Astrocyte (in vitro differentiated cells and primary cell): ENCODE results near the gene MAP7. TPM values are rescaled to one million over a fixed set of nuclear protein-coding genes. Genes with fewer than 3 reads are reported as not detected.

ENCODE experiments used
- DNase-seq: peaks from one replicate; pipeline ENCODE4 v3.0.0-alpha.2; 2010; ENCODE audit warnings: low read depth
- FAIRE-seq: peaks from 2 replicates; lab custom pipeline; 2011; peaks lifted over from hg19 to GRCh38; lab: Jason Lieb, UNC
- H2AFZ ChIP-seq: 2 replicates; pipeline ENCODE4 v1.6.0; 2012; ENCODE audit warnings: low read depth, low read length, inconsistent platforms
- H3K27ac ChIP-seq: 2 replicates; pipeline ENCODE4 v1.5.1; 2011; ENCODE audit warnings: low read depth, low read length, inconsistent platforms
- H3K27me3 ChIP-seq: 2 replicates; pipeline ENCODE4 v1.6.0; 2011; ENCODE audit warnings: low read length, inconsistent platforms; ENCODE audit not compliant: insufficient read depth
- H3K36me3 ChIP-seq: 2 replicates; pipeline ENCODE4 v1.5.1; 2011; ENCODE audit warnings: low read length, inconsistent platforms; ENCODE audit not compliant: insufficient read depth
- H3K4me1 ChIP-seq: 2 replicates; pipeline ENCODE4 v1.5.1; 2011; ENCODE audit warnings: low read length, inconsistent platforms; ENCODE audit not compliant: insufficient read depth
- H3K4me2 ChIP-seq: 2 replicates; pipeline ENCODE4 v1.6.0; 2012; ENCODE audit warnings: low read length, inconsistent platforms
- H3K4me3 ChIP-seq: 2 replicates; pipeline ENCODE4 v1.5.1; 2011; ENCODE audit warnings: low read depth, mild to moderate bottlenecking, low read length, inconsistent platforms; ENCODE audit not compliant: insufficient read depth
- H3K79me2 ChIP-seq: 2 replicates; pipeline ENCODE4 v1.6.0; 2012; ENCODE audit warnings: mild to moderate bottlenecking, low read length, inconsistent platforms; ENCODE audit not compliant: insufficient read depth
- H3K9ac ChIP-seq: 2 replicates; pipeline ENCODE4 v1.6.0; 2012; ENCODE audit warnings: mild to moderate bottlenecking, low read length, inconsistent platforms
- H3K9me3 ChIP-seq: 2 replicates; pipeline ENCODE4 v1.5.1; 2012; ENCODE audit warnings: low read depth, mild to moderate bottlenecking, low read length, inconsistent platforms; ENCODE audit not compliant: insufficient read depth
- H4K20me1 ChIP-seq: 2 replicates; pipeline ENCODE4 v1.6.0; 2012; ENCODE audit warnings: low read length, inconsistent platforms; ENCODE audit not compliant: insufficient read depth
- H3K27ac Mint-ChIP-seq: one replicate; pipeline ENCODE4 v1.8.0; 2021; ENCODE audit warnings: mild to moderate bottlenecking, mixed read lengths; ENCODE audit not compliant: unreplicated experiment
- H3K27me3 Mint-ChIP-seq: one replicate; pipeline ENCODE4 v1.8.0; 2021; ENCODE audit warnings: low read depth, mixed read lengths; ENCODE audit not compliant: unreplicated experiment
- H3K36me3 Mint-ChIP-seq: one replicate; pipeline ENCODE4 v1.8.0; 2021; ENCODE audit warnings: low read depth, mixed read lengths; ENCODE audit not compliant: unreplicated experiment
- H3K4me1 Mint-ChIP-seq: one replicate; pipeline ENCODE4 v1.8.0; 2021; ENCODE audit warnings: low read depth, mixed read lengths; ENCODE audit not compliant: unreplicated experiment
- H3K4me3 Mint-ChIP-seq: one replicate; pipeline ENCODE4 v1.8.0; 2021; ENCODE audit warnings: mild to moderate bottlenecking, moderate library complexity, mixed read lengths; ENCODE audit not compliant: unreplicated experiment
- H3K9me3 Mint-ChIP-seq: one replicate; pipeline ENCODE4 v1.8.0; 2021; ENCODE audit warnings: mild to moderate bottlenecking, mixed read lengths; ENCODE audit not compliant: unreplicated experiment
- EZH2 ChIP-seq: IDR thresholded peaks from 2 replicates; pipeline ENCODE4 v1.6.1; 2012; ENCODE audit warnings: mild to moderate bottlenecking, low read length, inconsistent platforms; ENCODE audit not compliant: insufficient read depth
- total RNA-seq: library from RNA; stranded (reverse); gene quantifications from 2 replicates; pipeline ENCODE4 v1.2.1, GENCODE V29; 2021
- TF ChIP-seq, protein P1 (sequence below): IDR thresholded peaks from 2 replicates; pipeline ENCODE4 v1.5.1; 2011; ENCODE audit warnings: low read depth, mild to moderate bottlenecking, inconsistent platforms, low read length, moderate library complexity; ENCODE audit not compliant: insufficient read depth

MAP7 gene
- total RNA-seq, 1 donor from 2014 or later: 3.3 TPM

- FAIRE-seq: no peak
- no peak overlapping the region for H3K4me3 ChIP-seq
- no peaks in the 10 kb centered on the region for H3K4me1 ChIP-seq
- no peak overlapping the region for H3K27ac ChIP-seq
- DNase-seq: no peak
- H3K9me3 ChIP-seq: no peaks in the 10 kb centered on the region
- no peak overlapping the region for H3K9ac ChIP-seq
- TF ChIP-seq, protein P1, sequence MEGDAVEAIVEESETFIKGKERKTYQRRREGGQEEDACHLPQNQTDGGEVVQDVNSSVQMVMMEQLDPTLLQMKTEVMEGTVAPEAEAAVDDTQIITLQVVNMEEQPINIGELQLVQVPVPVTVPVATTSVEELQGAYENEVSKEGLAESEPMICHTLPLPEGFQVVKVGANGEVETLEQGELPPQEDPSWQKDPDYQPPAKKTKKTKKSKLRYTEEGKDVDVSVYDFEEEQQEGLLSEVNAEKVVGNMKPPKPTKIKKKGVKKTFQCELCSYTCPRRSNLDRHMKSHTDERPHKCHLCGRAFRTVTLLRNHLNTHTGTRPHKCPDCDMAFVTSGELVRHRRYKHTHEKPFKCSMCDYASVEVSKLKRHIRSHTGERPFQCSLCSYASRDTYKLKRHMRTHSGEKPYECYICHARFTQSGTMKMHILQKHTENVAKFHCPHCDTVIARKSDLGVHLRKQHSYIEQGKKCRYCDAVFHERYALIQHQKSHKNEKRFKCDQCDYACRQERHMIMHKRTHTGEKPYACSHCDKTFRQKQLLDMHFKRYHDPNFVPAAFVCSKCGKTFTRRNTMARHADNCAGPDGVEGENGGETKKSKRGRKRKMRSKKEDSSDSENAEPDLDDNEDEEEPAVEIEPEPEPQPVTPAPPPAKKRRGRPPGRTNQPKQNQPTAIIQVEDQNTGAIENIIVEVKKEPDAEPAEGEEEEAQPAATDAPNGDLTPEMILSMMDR: no peak
- TF ChIP-seq EZH2: no peak
- no peaks in the 10 kb centered on the region for H3K4me1 Mint-ChIP-seq
- H3K79me2 ChIP-seq: no peaks in the 10 kb centered on the region
- H3K9me3 Mint-ChIP-seq: no peaks in the 10 kb centered on the region
- no peaks in the 10 kb centered on the region for H3K36me3 Mint-ChIP-seq
- H3K4me2 ChIP-seq: no peak overlapping the region
- no peak overlapping the region for H3K4me3 Mint-ChIP-seq
- H3K27me3 Mint-ChIP-seq: peaks cover 2% of the 10 kb centered on the region
- H4K20me1 ChIP-seq: no peaks in the 10 kb centered on the region
- H3K36me3 ChIP-seq: no peaks in the 10 kb centered on the region
- H3K27me3 ChIP-seq: no peaks in the 10 kb centered on the region
- H2AFZ ChIP-seq: no peak overlapping the region
- no peak overlapping the region for H3K27ac Mint-ChIP-seq
These were observed 187.5 kb downstream of the MAP7 start for GRCh38 chr6:136362421-136363356.

- H3K27ac ChIP-seq: no peak overlapping the region
- Mint-ChIP-seq H3K4me3 (no peak overlapping the region), H3K27ac (no peak overlapping the region), H3K27me3 (peaks cover 2% of the 10 kb centered on the region), H3K36me3 (no peaks in the 10 kb centered on the region), H3K9me3 (no peaks in the 10 kb centered on the region), H3K4me1 (no peaks in the 10 kb centered on the region)
- DNase-seq: no peak
- H3K27me3 ChIP-seq: no peaks in the 10 kb centered on the region
- H3K79me2 ChIP-seq: no peaks in the 10 kb centered on the region
- H3K36me3 ChIP-seq: no peaks in the 10 kb centered on the region
- H3K4me1 ChIP-seq: no peaks in the 10 kb centered on the region
- H2AFZ ChIP-seq: no peak overlapping the region
- TF ChIP-seq, protein P1: no peak
- TF ChIP-seq EZH2: no peak
- H4K20me1 ChIP-seq: no peaks in the 10 kb centered on the region
- no peak overlapping the region for H3K9ac ChIP-seq
- no peak overlapping the region for H3K4me2 ChIP-seq
- H3K9me3 ChIP-seq: no peaks in the 10 kb centered on the region
- no peak for FAIRE-seq
- no peak overlapping the region for H3K4me3 ChIP-seq
These were observed 188.4 kb downstream of the MAP7 start for GRCh38 chr6:136361787-136362186.

DNA sequence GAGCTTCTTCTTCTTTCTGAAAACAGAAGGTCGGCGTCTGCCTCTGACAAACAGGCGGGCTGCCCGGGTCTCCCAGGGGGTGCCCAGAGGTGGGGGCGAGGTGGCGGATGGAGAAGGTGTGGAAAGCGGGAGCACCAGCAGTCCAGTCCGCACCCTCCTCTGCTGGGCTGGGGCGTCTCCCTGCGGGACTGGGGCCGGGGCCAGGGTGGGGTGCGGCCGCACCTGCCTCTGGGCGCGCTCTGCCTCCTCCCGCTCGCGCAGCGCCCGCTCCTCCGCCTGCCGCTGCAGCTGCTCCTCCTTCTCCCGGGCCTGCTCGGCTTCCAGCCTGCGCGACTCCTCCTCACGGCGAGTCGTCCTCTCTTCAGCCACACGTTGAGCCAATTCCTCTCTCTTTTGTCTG is 189.4 kb downstream of the MAP7 start:
- Histone ChIP-seq H3K27ac (no peak overlapping the region), H2AFZ (no peak overlapping the region), H3K4me2 (no peak overlapping the region), H3K9ac (no peak overlapping the region), H3K36me3 (no peaks in the 10 kb centered on the region), H4K20me1 (no peaks in the 10 kb centered on the region), H3K27me3 (no peaks in the 10 kb centered on the region), H3K4me1 (no peaks in the 10 kb centered on the region), H3K9me3 (no peaks in the 10 kb centered on the region), H3K79me2 (no peaks in the 10 kb centered on the region), H3K4me3 (no peak overlapping the region)
- no peak for DNase-seq
- no peak for TF ChIP-seq EZH2
- TF ChIP-seq, protein P1: no peak
- Mint-ChIP-seq H3K9me3 (no peaks in the 10 kb centered on the region), H3K36me3 (no peaks in the 10 kb centered on the region), H3K4me3 (no peak overlapping the region), H3K27me3 (peaks cover 2% of the 10 kb centered on the region), H3K4me1 (no peaks in the 10 kb centered on the region), H3K27ac (no peak overlapping the region)
- FAIRE-seq: no peak
